HL-60 (cell line): ENCODE results near the gene GRSF1.
A peak's percentile ranks its signal among the peaks of the same experiment; 100 is the strongest.
"Not testable (repeated sequence)": the region's sequence is repeated elsewhere in the genome, so short reads cannot be mapped to it uniquely, and the experiment has no call there.

Experiments
- DNase-seq, 2 experiments: peaks; one replicate each; pipeline ENCODE4 v3.0.0-alpha.2; 2010 to 2020; ENCODE audit warnings: low read depth in 1 of 2, low spot score in 1 of 2
- H3K27ac ChIP-seq: fragments of 250-450 bp; sonication (Bioruptor Pico); replicated peaks from 2 replicates; pipeline ENCODE4 v1.5.1; 2020; ENCODE audit warnings: mild to moderate bottlenecking, moderate library complexity
- H3K27me3 ChIP-seq: fragments of 250-450 bp; sonication (Bioruptor Pico); 2 replicates; pipeline ENCODE4 v1.5.1; 2021; ENCODE audit warnings: mild to moderate bottlenecking, moderate library complexity; ENCODE audit not compliant: insufficient read depth, poor library complexity, severe bottlenecking
- H3K4me3 ChIP-seq: replicated peaks from 2 replicates; pipeline ENCODE4 v1.5.1; 2011; ENCODE audit warnings: mild to moderate bottlenecking, control low read depth, low read length; ENCODE audit not compliant: insufficient read depth
- GABPA ChIP-seq: IDR thresholded peaks from 2 replicates; pipeline ENCODE4 v1.6.1; 2012; ENCODE audit warnings: low read depth
- POLR2AphosphoS5 ChIP-seq: IDR thresholded peaks from 2 replicates; pipeline ENCODE4 v1.6.1; 2012; ENCODE audit warnings: low read depth
- SPI1 ChIP-seq: IDR thresholded peaks from 2 replicates; pipeline ENCODE4 v1.6.1; 2012; ENCODE audit warnings: low read depth, mild to moderate bottlenecking, borderline replicate concordance
- TF ChIP-seq, protein P1 (sequence below): IDR thresholded peaks from one replicate; pipeline ENCODE4 v1.5.1; 2011; ENCODE audit warnings: low read length, control low read depth, inconsistent platforms; ENCODE audit not compliant: insufficient read depth
- TF ChIP-seq, protein P2 (sequence below): IDR thresholded peaks from 2 replicates; pipeline ENCODE4 v1.6.1; 2012; ENCODE audit warnings: low read depth; ENCODE audit not compliant: insufficient replicate concordance

GRSF1 gene

GRCh38 chr4:70842761-70843435 is 3.2 kb upstream of the GRSF1 start:
- no peaks in the 10 kb centered on the region for H3K27me3 ChIP-seq
- H3K27ac ChIP-seq = no peak overlapping the region
- H3K4me3 ChIP-seq = no peak overlapping the region
- no peak for TF ChIP-seq GABPA
- TF ChIP-seq, protein P1, sequence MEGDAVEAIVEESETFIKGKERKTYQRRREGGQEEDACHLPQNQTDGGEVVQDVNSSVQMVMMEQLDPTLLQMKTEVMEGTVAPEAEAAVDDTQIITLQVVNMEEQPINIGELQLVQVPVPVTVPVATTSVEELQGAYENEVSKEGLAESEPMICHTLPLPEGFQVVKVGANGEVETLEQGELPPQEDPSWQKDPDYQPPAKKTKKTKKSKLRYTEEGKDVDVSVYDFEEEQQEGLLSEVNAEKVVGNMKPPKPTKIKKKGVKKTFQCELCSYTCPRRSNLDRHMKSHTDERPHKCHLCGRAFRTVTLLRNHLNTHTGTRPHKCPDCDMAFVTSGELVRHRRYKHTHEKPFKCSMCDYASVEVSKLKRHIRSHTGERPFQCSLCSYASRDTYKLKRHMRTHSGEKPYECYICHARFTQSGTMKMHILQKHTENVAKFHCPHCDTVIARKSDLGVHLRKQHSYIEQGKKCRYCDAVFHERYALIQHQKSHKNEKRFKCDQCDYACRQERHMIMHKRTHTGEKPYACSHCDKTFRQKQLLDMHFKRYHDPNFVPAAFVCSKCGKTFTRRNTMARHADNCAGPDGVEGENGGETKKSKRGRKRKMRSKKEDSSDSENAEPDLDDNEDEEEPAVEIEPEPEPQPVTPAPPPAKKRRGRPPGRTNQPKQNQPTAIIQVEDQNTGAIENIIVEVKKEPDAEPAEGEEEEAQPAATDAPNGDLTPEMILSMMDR = no peak
- DNase-seq = no peak

GRCh38 chr4:70841951-70842350 is 2.3 kb upstream of the GRSF1 start:
- H3K4me3 ChIP-seq = no peak overlapping the region
- no peaks in the 10 kb centered on the region for H3K27me3 ChIP-seq
- DNase-seq = no peak
- TF ChIP-seq, protein P2, sequence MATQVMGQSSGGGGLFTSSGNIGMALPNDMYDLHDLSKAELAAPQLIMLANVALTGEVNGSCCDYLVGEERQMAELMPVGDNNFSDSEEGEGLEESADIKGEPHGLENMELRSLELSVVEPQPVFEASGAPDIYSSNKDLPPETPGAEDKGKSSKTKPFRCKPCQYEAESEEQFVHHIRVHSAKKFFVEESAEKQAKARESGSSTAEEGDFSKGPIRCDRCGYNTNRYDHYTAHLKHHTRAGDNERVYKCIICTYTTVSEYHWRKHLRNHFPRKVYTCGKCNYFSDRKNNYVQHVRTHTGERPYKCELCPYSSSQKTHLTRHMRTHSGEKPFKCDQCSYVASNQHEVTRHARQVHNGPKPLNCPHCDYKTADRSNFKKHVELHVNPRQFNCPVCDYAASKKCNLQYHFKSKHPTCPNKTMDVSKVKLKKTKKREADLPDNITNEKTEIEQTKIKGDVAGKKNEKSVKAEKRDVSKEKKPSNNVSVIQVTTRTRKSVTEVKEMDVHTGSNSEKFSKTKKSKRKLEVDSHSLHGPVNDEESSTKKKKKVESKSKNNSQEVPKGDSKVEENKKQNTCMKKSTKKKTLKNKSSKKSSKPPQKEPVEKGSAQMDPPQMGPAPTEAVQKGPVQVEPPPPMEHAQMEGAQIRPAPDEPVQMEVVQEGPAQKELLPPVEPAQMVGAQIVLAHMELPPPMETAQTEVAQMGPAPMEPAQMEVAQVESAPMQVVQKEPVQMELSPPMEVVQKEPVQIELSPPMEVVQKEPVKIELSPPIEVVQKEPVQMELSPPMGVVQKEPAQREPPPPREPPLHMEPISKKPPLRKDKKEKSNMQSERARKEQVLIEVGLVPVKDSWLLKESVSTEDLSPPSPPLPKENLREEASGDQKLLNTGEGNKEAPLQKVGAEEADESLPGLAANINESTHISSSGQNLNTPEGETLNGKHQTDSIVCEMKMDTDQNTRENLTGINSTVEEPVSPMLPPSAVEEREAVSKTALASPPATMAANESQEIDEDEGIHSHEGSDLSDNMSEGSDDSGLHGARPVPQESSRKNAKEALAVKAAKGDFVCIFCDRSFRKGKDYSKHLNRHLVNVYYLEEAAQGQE = no peak
- no peak for TF ChIP-seq POLR2AphosphoS5
- TF ChIP-seq SPI1 = no peak
- TF ChIP-seq GABPA = no peak
- TF ChIP-seq, protein P1 = no peak
- H3K27ac ChIP-seq = no peak overlapping the region

DNA sequence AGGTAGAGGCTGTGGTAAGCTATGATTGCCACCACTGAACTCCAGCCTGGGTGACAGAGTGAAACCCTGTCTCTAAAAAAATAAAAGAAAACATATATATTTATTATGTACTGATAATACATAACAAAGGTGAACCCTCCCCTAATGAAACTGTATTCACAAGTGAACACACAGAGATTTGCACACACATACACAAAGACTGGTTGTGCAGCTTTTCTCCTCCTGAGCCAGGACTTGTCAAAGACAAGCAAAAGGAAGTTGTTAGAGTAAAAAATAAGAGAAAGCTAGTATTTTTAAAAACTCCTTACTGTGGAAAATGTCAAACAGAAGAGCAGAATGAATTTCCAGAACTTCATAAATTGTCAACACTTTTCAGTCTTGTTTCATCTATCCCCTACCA is 1.5 kb upstream of the GRSF1 start:
- Histone ChIP-seq H3K27me3 (no peaks in the 10 kb centered on the region), H3K27ac (no peak overlapping the region), H3K4me3 (no peak overlapping the region)
- TF ChIP-seq GABPA = no peak
- TF ChIP-seq POLR2AphosphoS5 = no peak
- TF ChIP-seq, protein P2 = no peak
- TF ChIP-seq, protein P1 = no peak
- no peak for TF ChIP-seq SPI1
- no peak for DNase-seq

- not testable (repeated sequence) for H3K27ac ChIP-seq, H3K27me3 ChIP-seq, DNase-seq, H3K4me3 ChIP-seq
Measured at GRCh38 chr4:70840631-70841030, 941 bp upstream of the GRSF1 start.

DNA sequence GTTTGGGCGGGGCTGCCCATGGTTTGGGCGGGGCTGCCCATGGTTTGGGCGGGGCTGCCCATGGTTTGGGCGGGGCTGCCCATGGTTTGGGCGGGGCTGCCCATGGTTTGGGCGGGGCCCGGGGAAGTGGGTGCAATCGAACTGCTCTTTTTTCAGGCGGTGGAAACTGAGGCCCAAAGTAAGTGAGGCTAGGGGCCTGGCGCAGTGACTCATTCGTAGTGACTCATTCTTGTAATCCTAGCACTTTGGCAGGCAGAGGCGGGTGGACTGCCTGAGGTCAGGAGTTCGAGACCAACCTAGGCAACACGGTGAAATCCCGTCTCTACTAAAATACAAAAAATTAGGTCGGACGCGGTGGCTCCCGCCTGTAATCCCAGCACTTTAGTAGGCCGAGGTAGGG is 447 bp upstream of the GRSF1 start:
- DNase-seq = peak; percentile 15 to 35
- not testable (repeated sequence) for H3K27me3 ChIP-seq, H3K4me3 ChIP-seq, H3K27ac ChIP-seq
